GM15510 (cell line): ENCODE measurements around the gene HOXD13.

Experiments used
- POLR2A ChIP-seq: IDR thresholded peaks from 3 replicates; pipeline ENCODE4 v1.6.1; 2011; ENCODE audit warnings: borderline replicate concordance; ENCODE audit not compliant: insufficient read length; ENCODE audit errors: extremely low read depth

The HOXD13 gene

DNA sequence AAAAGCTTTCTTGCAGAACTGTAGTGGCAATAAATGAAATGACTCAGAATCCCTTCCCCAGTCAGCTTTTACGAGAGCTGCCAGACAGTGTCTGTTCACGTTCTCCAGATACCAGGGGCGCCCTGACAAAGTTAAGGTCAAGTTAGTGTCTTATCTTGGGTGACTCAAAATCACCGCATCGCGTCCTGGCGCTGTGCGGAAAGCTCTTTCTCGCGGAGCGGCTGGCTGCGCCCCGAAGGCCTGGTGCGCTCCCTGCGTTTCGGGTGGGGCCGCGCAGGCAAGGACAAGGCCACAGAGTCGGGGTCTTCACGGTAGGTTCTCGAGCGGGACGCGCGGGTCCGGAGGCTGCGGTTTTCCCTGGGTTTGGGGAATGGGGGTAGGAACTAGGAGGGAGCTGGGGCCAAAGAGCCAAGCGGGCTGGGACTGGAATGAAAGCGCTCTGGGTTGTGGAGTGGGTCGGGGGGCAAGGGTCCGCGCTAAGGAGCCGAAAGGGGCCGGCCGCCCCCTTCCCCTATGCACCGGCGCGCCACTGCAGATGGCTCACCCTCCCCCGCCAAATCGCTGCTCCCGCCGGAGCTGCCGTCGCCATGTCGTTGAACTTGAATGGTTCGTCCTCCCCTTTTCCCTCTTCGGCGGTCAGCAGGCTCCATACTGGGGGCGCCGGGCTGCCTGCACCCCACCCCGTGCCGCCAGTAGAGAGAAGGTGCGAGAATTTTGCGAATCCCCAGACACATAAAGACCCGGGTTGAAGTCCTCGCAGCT, 12.0 kb downstream of the HOXD13 start:
- no peak for TF ChIP-seq POLR2A

DNA sequence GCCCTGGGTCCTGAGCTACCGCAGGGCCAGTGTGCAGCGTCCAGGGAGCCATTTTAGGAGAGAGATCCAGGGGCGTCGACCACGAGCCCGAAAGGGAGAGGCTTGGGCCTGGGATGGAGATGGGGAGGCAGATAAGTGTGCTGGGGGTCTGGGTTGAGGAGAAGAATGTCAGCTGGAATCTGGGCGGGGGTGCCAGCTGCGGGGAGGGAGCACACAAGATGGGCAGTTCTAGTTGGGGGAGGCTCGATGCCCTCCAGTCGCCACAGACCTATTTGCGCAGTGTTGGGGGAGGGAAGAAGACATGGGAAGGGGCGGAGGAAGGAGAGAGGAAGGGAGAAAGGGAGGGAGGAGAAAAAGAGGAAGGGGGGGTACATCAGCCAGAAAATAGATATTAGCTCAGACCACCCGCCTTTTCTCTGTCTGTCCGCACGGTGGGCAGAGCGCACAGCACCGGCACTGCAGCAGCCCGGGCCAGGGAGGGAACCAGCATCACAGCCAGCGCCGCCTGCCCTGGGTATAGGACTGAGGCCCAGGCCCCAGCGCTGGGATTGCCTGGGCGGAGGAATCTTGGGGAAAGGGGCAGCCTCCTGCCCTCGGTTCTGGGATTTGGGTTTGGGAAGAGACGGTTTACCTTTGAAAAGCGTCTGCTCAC, 12.7 kb downstream of the HOXD13 start:
- TF ChIP-seq POLR2A, result no peak

GRCh38 chr2:176105730-176106580, 13.4 kb downstream of the HOXD13 start:
- no peak for TF ChIP-seq POLR2A

DNA sequence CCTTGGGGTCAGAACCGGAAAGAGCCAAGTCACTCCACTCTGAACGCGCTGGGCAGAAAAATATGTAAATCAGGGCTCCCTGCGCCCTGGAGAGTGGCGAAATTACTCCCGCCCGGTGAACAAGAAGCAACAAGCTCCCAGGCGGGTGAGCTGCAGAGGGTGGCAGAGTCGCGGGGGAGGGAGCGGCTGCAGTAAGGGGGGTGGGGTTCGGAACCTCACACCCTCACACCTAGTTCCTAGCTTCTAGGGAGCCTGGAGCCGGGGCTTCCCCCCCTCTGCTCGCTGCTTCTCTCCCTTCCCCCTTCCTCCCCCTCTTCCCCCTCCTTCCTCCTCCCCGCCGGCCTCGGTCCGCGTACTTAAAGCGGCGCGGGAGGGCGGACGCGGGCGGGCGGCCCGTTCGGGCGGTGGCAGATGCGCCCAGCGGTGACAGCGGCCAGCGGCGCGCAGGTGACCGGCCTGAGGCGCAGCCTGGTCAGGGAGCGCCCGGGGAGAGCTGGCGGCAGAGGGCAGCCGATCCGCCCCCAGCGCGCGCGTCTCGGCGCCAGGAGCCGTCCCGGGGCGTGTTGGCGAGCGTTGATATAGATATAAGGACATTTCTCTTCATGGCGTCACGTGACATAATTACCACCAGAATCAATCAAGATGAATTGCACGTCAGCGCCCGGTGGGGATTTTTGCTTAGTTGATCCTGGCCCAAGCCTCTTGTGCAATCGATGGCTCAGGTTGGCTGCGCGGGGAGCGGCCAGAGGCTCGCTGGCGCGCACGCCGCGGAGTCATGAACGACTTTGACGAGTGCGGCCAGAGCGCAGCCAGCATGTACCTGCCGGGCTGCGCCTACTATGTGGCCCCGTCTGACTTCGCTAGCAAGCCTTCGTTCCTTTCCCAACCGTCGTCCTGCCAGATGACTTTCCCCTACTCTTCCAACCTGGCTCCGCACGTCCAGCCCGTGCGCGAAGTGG, 14.3 kb downstream of the HOXD13 start, which contains the start of gene HOXD11:
TSS of gene HOXD11 (plus strand) at position 700 of the 959 bp plus-strand sequence. CDS start at position 776, 76 bp downstream.
- no peak for TF ChIP-seq POLR2A

DNA sequence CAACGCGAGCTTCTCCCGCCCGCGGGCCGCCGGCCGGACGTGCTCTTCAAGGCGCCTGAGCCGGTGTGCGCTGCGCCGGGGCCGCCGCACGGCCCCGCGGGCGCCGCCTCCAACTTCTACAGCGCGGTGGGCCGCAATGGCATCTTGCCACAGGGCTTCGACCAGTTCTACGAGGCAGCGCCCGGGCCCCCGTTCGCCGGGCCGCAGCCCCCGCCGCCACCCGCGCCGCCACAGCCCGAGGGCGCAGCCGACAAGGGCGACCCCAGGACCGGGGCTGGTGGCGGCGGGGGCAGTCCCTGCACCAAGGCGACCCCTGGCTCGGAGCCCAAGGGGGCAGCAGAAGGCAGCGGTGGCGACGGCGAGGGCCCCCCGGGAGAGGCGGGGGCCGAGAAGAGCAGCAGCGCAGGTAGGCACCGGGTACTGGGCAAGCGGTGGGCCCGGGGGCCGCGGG, 15.2 kb downstream of the HOXD13 start:
- TF ChIP-seq POLR2A, result no peak

DNA sequence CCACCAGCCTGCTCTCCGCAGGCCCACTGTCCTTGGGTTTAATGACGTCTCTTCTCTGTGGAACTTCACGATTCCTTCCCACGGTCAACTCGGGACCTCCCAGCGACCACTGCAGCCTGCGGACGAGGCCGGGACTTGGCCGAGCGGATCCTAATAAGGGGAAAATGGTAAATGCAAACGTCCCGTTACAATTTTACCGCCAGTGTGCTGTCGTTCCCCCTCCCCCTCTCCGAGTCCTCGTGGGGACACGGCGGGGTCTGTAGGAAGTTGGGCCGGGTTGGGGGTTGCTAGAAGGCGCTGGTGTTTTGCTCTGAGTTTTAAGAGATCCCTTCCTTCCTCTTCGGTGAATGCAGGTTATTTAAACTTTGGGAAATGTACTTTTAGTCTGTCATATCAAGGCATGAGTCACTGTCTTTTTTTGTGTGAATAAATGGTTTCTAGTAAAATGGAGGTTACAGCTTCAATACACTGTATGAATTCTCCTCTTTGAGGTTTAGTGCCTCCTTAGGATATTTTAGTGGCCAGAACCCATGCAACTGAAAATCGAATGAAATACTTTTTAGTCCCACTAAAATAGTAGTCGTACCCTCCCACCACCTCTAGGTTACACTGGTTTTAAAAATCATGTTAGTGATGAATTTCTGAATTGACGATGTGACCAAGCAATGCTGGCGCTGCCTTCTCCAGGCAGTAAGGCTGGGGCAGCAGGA, 16.8 kb downstream of the HOXD13 start:
- no peak for TF ChIP-seq POLR2A

- TF ChIP-seq POLR2A, result no peak
Measured at GRCh38 chr2:176109946-176110345, 17.4 kb downstream of the HOXD13 start.

GRCh38 chr2:176110415-176111308, 18.1 kb downstream of the HOXD13 start:
- TF ChIP-seq POLR2A, result no peak

GRCh38 chr2:176111309-176111663, 18.8 kb downstream of the HOXD13 start:
- no peak for TF ChIP-seq POLR2A

DNA sequence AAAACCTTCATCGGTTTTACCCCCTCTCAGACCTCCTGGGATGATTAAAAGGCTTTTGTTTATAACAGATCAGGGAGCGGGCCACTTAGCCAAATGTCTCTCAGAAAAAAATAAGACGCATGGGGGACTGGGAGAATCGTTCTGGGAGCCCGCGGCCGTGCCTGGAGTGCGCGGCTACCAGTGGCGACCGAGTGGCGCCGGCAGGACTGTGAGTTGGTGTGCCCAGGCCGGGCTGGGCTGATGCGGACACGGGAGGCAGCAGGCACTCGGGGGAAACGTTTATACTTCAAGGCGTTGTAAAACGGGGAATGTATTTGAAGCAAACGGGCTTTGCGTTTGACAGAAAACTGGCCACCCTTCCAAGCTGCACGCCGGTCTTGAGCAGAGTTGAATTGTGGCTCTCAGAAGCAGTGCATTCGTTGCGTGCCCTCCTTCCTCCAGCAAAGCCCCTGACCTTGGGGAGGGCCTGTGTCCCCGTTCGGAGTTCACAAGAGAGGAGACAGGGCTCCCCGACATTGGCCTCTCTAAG, 19.4 kb downstream of the HOXD13 start:
- TF ChIP-seq POLR2A, result no peak

DNA sequence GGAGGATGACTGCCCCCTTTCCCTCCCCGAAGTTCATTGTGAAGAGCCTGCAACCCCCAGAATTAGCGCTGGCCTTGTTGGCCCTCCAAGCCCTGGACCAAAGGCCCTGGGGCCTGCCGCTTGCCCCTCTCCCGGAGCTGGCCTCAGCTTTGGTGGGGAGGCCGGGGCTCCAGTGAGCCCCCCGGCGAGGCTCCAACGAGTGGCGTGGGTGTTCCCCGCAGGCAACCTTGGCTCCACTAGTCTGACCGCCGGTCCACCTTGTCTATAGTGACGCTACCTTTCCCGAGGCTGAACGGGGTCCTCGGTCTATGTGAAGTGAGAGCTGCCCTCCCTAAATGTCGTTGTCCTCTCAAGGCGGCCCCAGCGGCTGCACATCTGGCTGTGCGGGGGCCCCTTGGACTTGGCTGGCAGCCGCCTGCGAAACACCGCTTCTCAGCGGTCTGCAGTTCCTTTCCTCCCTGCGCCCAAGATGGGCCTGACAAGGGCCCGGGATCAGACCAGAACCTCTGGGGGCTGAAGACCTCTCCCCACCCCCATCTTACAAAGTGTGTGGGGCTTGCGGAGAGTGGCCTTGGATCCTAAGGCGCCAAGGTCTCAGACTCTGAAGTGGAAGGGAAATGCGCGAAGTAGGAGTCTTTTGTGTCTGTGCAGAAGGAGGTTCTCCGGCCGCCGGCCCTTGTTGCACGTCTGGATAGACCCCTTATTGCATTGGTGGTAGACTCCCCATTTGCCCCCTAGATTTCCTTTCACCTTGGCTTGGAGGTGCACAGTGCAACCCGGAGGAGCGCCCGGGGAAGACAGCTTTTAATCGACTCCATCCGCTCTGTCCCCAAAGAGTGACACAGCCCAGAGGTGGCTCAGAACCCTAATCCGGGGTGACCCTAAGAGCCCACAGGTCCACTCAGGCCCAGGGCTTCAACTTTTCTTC, 20.1 kb downstream of the HOXD13 start:
- no peak for TF ChIP-seq POLR2A

GRCh38 chr2:176114120-176114929, 21.8 kb downstream of the HOXD13 start:
- no peak for TF ChIP-seq POLR2A
